Heart left ventricle (tissue), 16 donors: Measurements from ENCODE around the gene KRABD2.
A peak's percentile ranks its signal among the peaks of the same experiment; 100 is the strongest.

ENCODE experiments used
- ATAC-seq, 4 donors: fragments of 200-7000 bp; cut with Tn5 transposase; one replicate each; pipeline ENCODE4 v1.9.1; 2020 to 2022; ENCODE audit warnings: moderate library complexity in 4 of 4, mild to moderate bottlenecking in 3 of 4, moderate number of reproducible peaks in 1 of 4
- DNase-seq, 5 donors: peaks; one replicate each; pipeline ENCODE4 v3.0.0-alpha.2; 2020
- H3K27ac ChIP-seq, 12 donors: fragments of 200-600 bp; sonication (generic) in 4 of 12; one replicate each; pipeline versions ENCODE4 v1.5.0 to v1.8.0; 2016 to 2022; ENCODE audit warnings: mild to moderate bottlenecking in 2 of 12
- H3K27me3 ChIP-seq, 9 donors: fragments of 200-600 bp; sonication (generic) in 2 of 9; one replicate each; pipeline versions ENCODE4 v1.5.1 to v1.8.0; 2016 to 2022; ENCODE audit warnings: mild to moderate bottlenecking in 3 of 9
- H3K36me3 ChIP-seq, 9 donors: fragments of 200-600 bp; sonication (generic) in 2 of 9; one replicate each; pipeline versions ENCODE4 v1.5.0 to v1.8.0; 2018 to 2022; ENCODE audit warnings: mild to moderate bottlenecking in 2 of 9
- H3K4me1 ChIP-seq, 12 donors: fragments of 200-600 bp; sonication (generic) in 4 of 12; one replicate each; pipeline versions ENCODE4 v1.5.0 to v1.8.0; 2016 to 2022; ENCODE audit warnings: mild to moderate bottlenecking in 3 of 12
- H3K4me3 ChIP-seq, 12 donors: fragments of 200-600 bp; sonication (generic) in 4 of 12; one replicate each; pipeline versions ENCODE4 v1.5.0 to v1.8.0; 2017 to 2022; ENCODE audit warnings: mild to moderate bottlenecking in 9 of 12, moderate library complexity in 4 of 12
- H3K9me3 ChIP-seq, 12 donors: fragments of 200-600 bp; sonication (generic) in 4 of 12; one replicate each; pipeline versions ENCODE4 v1.5.0 to v1.8.0; 2016 to 2022; ENCODE audit warnings: mild to moderate bottlenecking in 1 of 12
- POLR2A ChIP-seq, 2 donors: fragments of 450-650 bp; IDR thresholded peaks; one replicate each; pipeline ENCODE4 v1.6.1; 2017; ENCODE audit warnings: antibody characterized with exemption in 2 of 2, mild to moderate bottlenecking in 2 of 2, moderate library complexity in 2 of 2
- WGBS, 4 donors: extraction: QIAGEN DNeasy Blood & Tissue Kit in 2 of 4; methylation state at CpG; one replicate each; pipeline versions ENCODE4 v1.1.5 to v1.1.7; 2013 to 2018; 5-methylcytosine and 5-hydroxymethylcytosine counted together
- intact Hi-C, 10 donors: fragments of 100-400 bp; cut with DNase I; formaldehyde crosslinking; loops; one replicate each; pipeline versions ENCODE4 v1.11.1 to v1.14.2; 2022
- TF ChIP-seq, protein P1 (sequence below), 12 donors: fragments of 200-600 bp; sonication (generic) in 4 of 12; IDR thresholded peaks; one replicate each; pipeline versions ENCODE4 v1.5.0 to v1.8.0; 2018 to 2022; ENCODE audit warnings: antibody characterized with exemption in 12 of 12, mild to moderate bottlenecking in 5 of 12
- donor health status: ischemic (EF 13 %, LVEDD 7.1; RV severe dilation, severe dysfunction).
- donor health status: healthy with polysubstance abuse.
- donor health status: DM: no; HTN: yes; CAD: no.
- donor health status: DM: no; HTN: no; CAD: no.
- donor health status: ischemic (EF 25% LVEDD 6.9; RV normal size, moderate dysfunction).
- donor health status: ischemic (EF 25% LVEDD 5.7; RV mildly dilated, moderate dysfunction).
- donor health status: healthy.
- donor health status: DM: yes; HTN: yes; CAD: no.
- donor health status: ischemic (EF 35%, LVEDD 5.7; RV mildly dilated, moderate dysfunction).
- donor health status: nonischemic (EF 11% LVEDD 7.7; RV severe dilation, severe dysfunction).
- donor health status: DM: yes; HTN: yes; CAD: no.
- donor health status: PGD.
- donor health status: ischemic (EF 29% LVEDD 5.4; RV normal size, mild dysfunction).
- donor health status: nonischemic (EF 23%, LVEDD 6.1; RV moderate dilation, normal function).

The KRABD2 gene

GRCh38 chr17:8360260-8360659 lies 16.2 kb downstream of the KRABD2 start:
- TF ChIP-seq POLR2A (IDR thresholded peaks at IDR 0.05) = no peak
- TF ChIP-seq, protein P1, sequence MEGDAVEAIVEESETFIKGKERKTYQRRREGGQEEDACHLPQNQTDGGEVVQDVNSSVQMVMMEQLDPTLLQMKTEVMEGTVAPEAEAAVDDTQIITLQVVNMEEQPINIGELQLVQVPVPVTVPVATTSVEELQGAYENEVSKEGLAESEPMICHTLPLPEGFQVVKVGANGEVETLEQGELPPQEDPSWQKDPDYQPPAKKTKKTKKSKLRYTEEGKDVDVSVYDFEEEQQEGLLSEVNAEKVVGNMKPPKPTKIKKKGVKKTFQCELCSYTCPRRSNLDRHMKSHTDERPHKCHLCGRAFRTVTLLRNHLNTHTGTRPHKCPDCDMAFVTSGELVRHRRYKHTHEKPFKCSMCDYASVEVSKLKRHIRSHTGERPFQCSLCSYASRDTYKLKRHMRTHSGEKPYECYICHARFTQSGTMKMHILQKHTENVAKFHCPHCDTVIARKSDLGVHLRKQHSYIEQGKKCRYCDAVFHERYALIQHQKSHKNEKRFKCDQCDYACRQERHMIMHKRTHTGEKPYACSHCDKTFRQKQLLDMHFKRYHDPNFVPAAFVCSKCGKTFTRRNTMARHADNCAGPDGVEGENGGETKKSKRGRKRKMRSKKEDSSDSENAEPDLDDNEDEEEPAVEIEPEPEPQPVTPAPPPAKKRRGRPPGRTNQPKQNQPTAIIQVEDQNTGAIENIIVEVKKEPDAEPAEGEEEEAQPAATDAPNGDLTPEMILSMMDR (IDR thresholded peaks at IDR 0.05) = no peak
- DNase-seq = no peak
- peak in 1 of 4 donors; percentile 27 for ATAC-seq
- Histone ChIP-seq H3K4me1 (peaks cover 0 to 53% (median 28%) of the 10 kb centered on the region in 12 donors), H3K4me3 (peak overlapping the region in 2 of 12 donors; percentile 2 to 4), H3K9me3 (no peaks in the 10 kb centered on the region), H3K36me3 (peaks cover 0 to 13% (median 5%) of the 10 kb centered on the region in 9 donors), H3K27me3 (no peaks in the 10 kb centered on the region), H3K27ac (peak overlapping the region; percentile 21 to 89 (median 70))
- WGBS, 4 donors = 39 to 50% (median 46%) methylated on average over 3 of the region's 3 CpGs
- intact Hi-C loops = loop anchor here in 3 of 10 donors (5.0 kb wide), 2 partner anchors 33 to 48 kb away; partner anchors contain the start of gene ARHGEF15 (in 2 of the 3)

DNA sequence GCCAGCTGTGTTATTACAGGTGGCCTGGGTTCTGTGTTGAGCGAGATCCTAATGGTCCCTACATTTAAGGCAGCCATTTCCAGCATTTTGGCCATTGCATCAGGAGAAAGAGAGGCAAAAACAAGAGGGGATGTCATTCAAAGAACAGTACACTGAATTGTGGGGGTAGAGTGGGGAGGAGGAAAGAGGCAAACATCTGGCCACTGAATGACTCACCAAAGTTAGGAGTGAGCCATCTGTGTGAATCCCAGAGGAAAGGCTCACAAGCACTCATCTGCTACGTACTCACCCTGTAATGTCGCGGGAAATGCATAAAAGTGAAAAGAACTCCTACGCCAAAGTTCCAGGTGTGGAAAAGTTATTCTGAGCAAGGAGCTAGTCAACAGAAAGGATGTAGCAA lies 16.7 kb downstream of the KRABD2 start:
- Histone ChIP-seq H3K36me3 (peaks cover 0 to 10% (median 5%) of the 10 kb centered on the region in 9 donors), H3K9me3 (no peaks in the 10 kb centered on the region), H3K4me3 (peak overlapping the region in 2 of 12 donors; percentile 2 to 4), H3K27ac (peak overlapping the region; percentile 37 to 89 (median 70)), H3K4me1 (peaks cover 0 to 53% (median 27%) of the 10 kb centered on the region in 12 donors), H3K27me3 (no peaks in the 10 kb centered on the region)
- ATAC-seq (peak; percentile 60 to 95 (median 90)), DNase-seq (peak in 1 of 5 donors; percentile 39)
- 43 to 65% (median 47%) methylated on average over 5 of the region's 5 CpGs for WGBS, 4 donors
- TF ChIP-seq, protein P1 (IDR thresholded peaks at IDR 0.05) = no peak
- no peak for TF ChIP-seq POLR2A (IDR thresholded peaks at IDR 0.05)
- intact Hi-C loops = loop anchor here in 3 of 10 donors (5.0 kb wide), 2 partner anchors 32 to 47 kb away; partner anchors contain the start of gene ARHGEF15 (in 2 of the 3)

- no peak for DNase-seq
- Histone ChIP-seq H3K27ac (no peak overlapping the region), H3K4me3 (no peak overlapping the region), H3K36me3 (no peaks in the 10 kb centered on the region), H3K27me3 (no peaks in the 10 kb centered on the region), H3K9me3 (no peaks in the 10 kb centered on the region), H3K4me1 (peaks cover 0 to 63% (median 26%) of the 10 kb centered on the region in 12 donors)
- 88 to 96% (median 90%) methylated on average over 3 of the region's 3 CpGs for whole genome bisulfite sequencing, 4 donors
- TF ChIP-seq, protein P1 (IDR thresholded peaks at IDR 0.05) = no peak
- no peak for TF ChIP-seq POLR2A (IDR thresholded peaks at IDR 0.05)
- intact Hi-C loops = no loop called here
- no peak for ATAC-seq
Observed at GRCh38 chr17:8357910-8358309, 18.6 kb downstream of the KRABD2 start.

DNA sequence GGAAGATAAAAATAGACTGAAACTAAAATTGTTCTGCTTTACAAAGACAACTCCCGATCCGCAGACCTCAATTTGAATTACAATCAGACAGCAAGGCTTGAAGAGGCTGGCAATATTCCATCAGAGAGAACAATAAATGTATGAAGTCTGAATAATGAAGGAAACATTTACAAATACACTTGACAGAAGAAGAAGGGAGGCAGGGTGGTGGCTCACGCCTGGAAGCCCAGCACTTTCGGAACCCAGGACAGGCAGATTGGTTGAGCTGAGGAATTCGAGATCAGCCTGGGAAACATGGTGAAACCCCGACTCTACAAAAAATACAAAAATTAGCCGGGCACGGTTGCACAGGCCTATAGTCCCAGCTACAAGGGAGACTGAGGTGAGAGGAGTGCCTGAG lies 22.3 kb downstream of the KRABD2 start:
- intact Hi-C loops = no loop called here
- DNase-seq (no peak), ATAC-seq (peak in 1 of 4 donors; percentile 21)
- H3K36me3 ChIP-seq = no peaks in the 10 kb centered on the region
- peak overlapping the region in 5 of 12 donors; percentile 16 to 52 (median 38) for H3K27ac ChIP-seq
- peaks cover 0 to 30% (median 6%) of the 10 kb centered on the region in 12 donors for H3K4me1 ChIP-seq
- 45 to 62% (median 54%) methylated on average over 8 of the region's 8 CpGs for WGBS, 4 donors
- TF ChIP-seq POLR2A (IDR thresholded peaks at IDR 0.05) = no peak
- TF ChIP-seq, protein P1 (IDR thresholded peaks at IDR 0.05) = no peak
- H3K9me3 ChIP-seq = no peaks in the 10 kb centered on the region
- no peak overlapping the region for H3K4me3 ChIP-seq
- H3K27me3 ChIP-seq = no peaks in the 10 kb centered on the region
